ENCODE measurements around the gene XPNPEP1.

The XPNPEP1 gene

DNA sequence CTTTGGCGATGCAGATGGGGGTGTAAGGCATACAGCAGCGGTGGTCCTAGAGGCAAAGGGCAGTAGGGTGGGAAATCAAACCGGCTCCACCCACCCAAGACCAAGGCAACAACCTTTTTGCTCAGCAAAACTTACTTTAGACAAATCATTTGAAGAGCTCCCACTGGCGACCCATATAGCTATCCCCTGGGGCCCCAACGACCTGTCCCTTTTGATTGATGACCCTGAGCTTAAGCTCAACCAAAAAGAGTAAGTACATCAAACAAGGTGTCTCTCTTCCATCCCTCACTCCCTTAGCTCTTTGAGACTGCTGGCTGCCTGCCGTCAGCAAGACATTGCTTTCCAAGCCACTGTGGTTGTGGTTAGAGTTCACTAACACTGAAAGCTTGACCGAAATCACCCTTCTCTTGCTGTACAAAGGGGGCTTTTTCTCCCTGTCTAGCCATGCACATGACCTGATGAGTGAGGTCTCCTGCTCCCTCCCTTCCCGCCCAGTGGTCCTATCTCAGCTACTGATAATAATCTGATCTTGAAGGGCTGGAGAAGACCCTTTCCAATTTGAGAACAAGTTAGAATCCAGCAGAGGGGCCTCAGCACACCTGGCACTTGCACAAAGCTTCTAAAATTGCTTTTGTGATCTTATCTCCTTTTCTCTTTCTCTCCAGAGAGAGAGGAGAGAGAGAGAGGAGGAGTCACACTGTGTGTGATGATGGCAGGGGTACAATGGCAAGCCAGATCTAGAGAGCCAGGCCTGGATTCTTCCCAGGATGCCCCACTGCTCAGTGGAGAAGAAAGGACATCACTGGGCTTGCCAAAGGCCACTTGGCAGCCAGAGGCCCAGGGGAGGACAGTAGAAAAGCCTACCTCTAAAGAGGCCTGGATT, 42.2 kb downstream of the XPNPEP1 start:
- peaks cover 31% of the 10 kb centered on the region for H3K36me3 ChIP-seq (ENCODE audit: control insufficient read depth, insufficient read depth, low read length)
- H3K27me3 ChIP-seq (ENCODE audit: control insufficient read depth, insufficient read depth, low read length) = no peaks in the 10 kb centered on the region
- H3K4me1 ChIP-seq (ENCODE audit: control insufficient read depth, insufficient read depth, low read length) = peaks cover 12% of the 10 kb centered on the region
- no peak overlapping the region for H3K9ac ChIP-seq (ENCODE audit: low read length)
- no peak overlapping the region for H3K4me3 ChIP-seq (ENCODE audit: low read length)
- H3K27ac ChIP-seq (ENCODE audit: low read depth, low read length) = no peak overlapping the region

- Histone ChIP-seq H3K4me1 (ENCODE audit: control insufficient read depth, insufficient read depth, low read length) (peaks cover 14% of the 10 kb centered on the region), H3K27me3 (ENCODE audit: control insufficient read depth, insufficient read depth, low read length) (no peaks in the 10 kb centered on the region), H3K27ac (ENCODE audit: low read depth, low read length) (no peak overlapping the region), H3K4me3 (ENCODE audit: low read length) (no peak overlapping the region), H3K36me3 (ENCODE audit: control insufficient read depth, insufficient read depth, low read length) (peaks cover 30% of the 10 kb centered on the region), H3K9ac (ENCODE audit: low read length) (no peak overlapping the region)
Observed at GRCh38 chr10:109877546-109877945, 45.8 kb downstream of the XPNPEP1 start.

GRCh38 chr10:109875828-109876821, 47.2 kb downstream of the XPNPEP1 start:
- Histone ChIP-seq H3K27ac (ENCODE audit: low read depth, low read length) (peak overlapping the region; percentile 52), H3K9ac (ENCODE audit: low read length) (no peak overlapping the region), H3K4me3 (ENCODE audit: low read length) (no peak overlapping the region), H3K27me3 (ENCODE audit: control insufficient read depth, insufficient read depth, low read length) (no peaks in the 10 kb centered on the region), H3K4me1 (ENCODE audit: control insufficient read depth, insufficient read depth, low read length) (peaks cover 14% of the 10 kb centered on the region), H3K36me3 (ENCODE audit: control insufficient read depth, insufficient read depth, low read length) (peaks cover 27% of the 10 kb centered on the region)

DNA sequence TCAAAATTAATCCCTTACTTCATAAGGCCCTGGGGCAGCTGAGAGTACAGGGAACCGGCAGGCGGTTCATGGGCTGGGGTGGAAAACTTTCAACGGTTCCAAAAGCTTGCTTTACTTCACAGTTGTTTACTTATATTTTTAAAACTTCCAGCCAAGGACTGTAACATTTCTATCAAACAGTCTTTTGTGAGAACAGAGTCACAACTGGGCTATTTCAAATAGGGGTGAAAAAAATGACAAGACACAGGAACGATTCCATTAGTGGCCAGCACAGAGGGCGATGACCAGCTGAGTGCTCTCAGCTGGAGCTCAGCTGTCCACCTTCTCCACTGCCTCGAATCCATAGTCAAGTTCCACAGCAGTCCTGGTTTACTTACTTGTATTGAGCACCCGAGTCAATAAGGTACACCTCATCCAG, 48.2 kb downstream of the XPNPEP1 start:
- H3K4me1 ChIP-seq (ENCODE audit: control insufficient read depth, insufficient read depth, low read length) = peaks cover 14% of the 10 kb centered on the region
- no peak overlapping the region for H3K4me3 ChIP-seq (ENCODE audit: low read length)
- H3K27me3 ChIP-seq (ENCODE audit: control insufficient read depth, insufficient read depth, low read length) = no peaks in the 10 kb centered on the region
- H3K36me3 ChIP-seq (ENCODE audit: control insufficient read depth, insufficient read depth, low read length) = peaks cover 23% of the 10 kb centered on the region
- H3K9ac ChIP-seq (ENCODE audit: low read length) = no peak overlapping the region
- peak overlapping the region; percentile 27 for H3K27ac ChIP-seq (ENCODE audit: low read depth, low read length)

DNA sequence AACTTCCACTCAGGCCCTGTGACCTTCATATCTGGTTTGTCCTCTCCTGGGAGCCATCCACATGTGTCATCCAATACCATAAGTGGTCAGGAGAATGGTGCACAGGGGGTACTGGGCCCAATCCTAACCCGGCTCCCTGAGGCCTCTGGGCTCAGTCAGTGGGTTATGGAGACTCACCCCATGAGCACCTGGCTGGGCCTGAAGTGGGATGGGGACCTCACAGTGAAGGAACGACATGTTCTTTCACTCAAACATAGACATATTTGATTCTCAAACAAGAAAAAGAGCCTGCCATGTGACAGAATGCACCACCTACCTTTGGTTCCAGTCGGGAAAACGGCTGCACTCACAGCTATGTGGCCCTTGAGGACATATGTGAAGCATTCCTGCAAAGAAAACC, 51.8 kb downstream of the XPNPEP1 start:
- Histone ChIP-seq H3K36me3 (ENCODE audit: control insufficient read depth, insufficient read depth, low read length) (peaks cover 22% of the 10 kb centered on the region), H3K4me3 (ENCODE audit: low read length) (no peak overlapping the region)

GRCh38 chr10:109866995-109867635, 56.2 kb downstream of the XPNPEP1 start:
- H3K27ac ChIP-seq (ENCODE audit: low read depth, low read length) = no peak overlapping the region
- peaks cover 32% of the 10 kb centered on the region for H3K36me3 ChIP-seq (ENCODE audit: control insufficient read depth, insufficient read depth, low read length)
- no peak overlapping the region for H3K9ac ChIP-seq (ENCODE audit: low read length)

More for the DNA sequence above, 51.8 kb downstream of the XPNPEP1 start:
- H3K4me1 ChIP-seq (ENCODE audit: control insufficient read depth, insufficient read depth, low read length) = peaks cover 11% of the 10 kb centered on the region
- no peak overlapping the region for H3K27ac ChIP-seq (ENCODE audit: low read depth, low read length)
- H3K27me3 ChIP-seq (ENCODE audit: control insufficient read depth, insufficient read depth, low read length) = no peaks in the 10 kb centered on the region
- no peak overlapping the region for H3K9ac ChIP-seq (ENCODE audit: low read length)

GRCh38 chr10:109866168-109866994, 56.9 kb downstream of the XPNPEP1 start:
- Histone ChIP-seq H3K9ac (ENCODE audit: low read length) (no peak overlapping the region), H3K4me1 (ENCODE audit: control insufficient read depth, insufficient read depth, low read length) (no peaks in the 10 kb centered on the region), H3K36me3 (ENCODE audit: control insufficient read depth, insufficient read depth, low read length) (peaks cover 29% of the 10 kb centered on the region)

More at GRCh38 chr10:109866995-109867635, 56.2 kb downstream of the XPNPEP1 start:
- Histone ChIP-seq H3K27me3 (ENCODE audit: control insufficient read depth, insufficient read depth, low read length) (no peaks in the 10 kb centered on the region), H3K4me3 (ENCODE audit: low read length) (no peak overlapping the region), H3K4me1 (ENCODE audit: control insufficient read depth, insufficient read depth, low read length) (no peaks in the 10 kb centered on the region)

GRCh38 chr10:109863775-109864174, 59.5 kb downstream of the XPNPEP1 start:
- no peak overlapping the region for H3K4me3 ChIP-seq (ENCODE audit: low read length)
- H3K4me1 ChIP-seq (ENCODE audit: control insufficient read depth, insufficient read depth, low read length) = no peaks in the 10 kb centered on the region
- H3K27ac ChIP-seq (ENCODE audit: low read depth, low read length) = no peak overlapping the region
- H3K9ac ChIP-seq (ENCODE audit: low read length) = no peak overlapping the region
- H3K27me3 ChIP-seq (ENCODE audit: control insufficient read depth, insufficient read depth, low read length) = no peaks in the 10 kb centered on the region
- H3K36me3 ChIP-seq (ENCODE audit: control insufficient read depth, insufficient read depth, low read length) = peaks cover 28% of the 10 kb centered on the region

More at GRCh38 chr10:109866168-109866994, 56.9 kb downstream of the XPNPEP1 start:
- Histone ChIP-seq H3K27ac (ENCODE audit: low read depth, low read length) (no peak overlapping the region), H3K27me3 (ENCODE audit: control insufficient read depth, insufficient read depth, low read length) (no peaks in the 10 kb centered on the region), H3K4me3 (ENCODE audit: low read length) (no peak overlapping the region)

GRCh38 chr10:109862738-109863137, 60.6 kb downstream of the XPNPEP1 start:
- Histone ChIP-seq H3K4me1 (ENCODE audit: control insufficient read depth, insufficient read depth, low read length) (no peaks in the 10 kb centered on the region), H3K36me3 (ENCODE audit: control insufficient read depth, insufficient read depth, low read length) (peaks cover 21% of the 10 kb centered on the region), H3K27me3 (ENCODE audit: control insufficient read depth, insufficient read depth, low read length) (no peaks in the 10 kb centered on the region), H3K27ac (ENCODE audit: low read depth, low read length) (no peak overlapping the region), H3K9ac (ENCODE audit: low read length) (no peak overlapping the region), H3K4me3 (ENCODE audit: low read length) (no peak overlapping the region)

- Histone ChIP-seq H3K27ac (ENCODE audit: low read depth, low read length) (no peak overlapping the region), H3K36me3 (ENCODE audit: control insufficient read depth, insufficient read depth, low read length) (peaks cover 14% of the 10 kb centered on the region)
Observed at GRCh38 chr10:109862041-109862440, 61.3 kb downstream of the XPNPEP1 start.

DNA sequence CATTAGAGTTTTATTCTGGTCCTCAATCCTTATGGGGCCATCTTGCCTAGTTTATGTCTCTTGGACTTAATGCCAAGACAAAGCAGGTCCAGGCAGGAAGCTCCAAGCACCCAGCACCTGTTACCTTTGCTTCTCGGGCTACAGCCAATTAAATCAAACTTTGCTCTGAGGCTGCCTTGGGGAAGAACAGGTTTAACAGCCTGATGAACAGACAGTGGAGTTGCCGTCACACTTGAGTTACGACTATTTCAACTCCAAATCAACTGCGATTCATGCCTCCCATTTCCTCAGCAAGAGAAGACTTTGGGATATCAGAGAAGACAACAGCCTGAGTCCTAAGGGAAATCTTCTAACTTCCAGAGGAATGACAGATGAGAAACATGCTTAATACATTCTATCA, 62.2 kb downstream of the XPNPEP1 start:
- Histone ChIP-seq H3K4me1 (ENCODE audit: control insufficient read depth, insufficient read depth, low read length) (no peaks in the 10 kb centered on the region), H3K27ac (ENCODE audit: low read depth, low read length) (no peak overlapping the region), H3K36me3 (ENCODE audit: control insufficient read depth, insufficient read depth, low read length) (peaks cover 11% of the 10 kb centered on the region), H3K9ac (ENCODE audit: low read length) (no peak overlapping the region), H3K4me3 (ENCODE audit: low read length) (no peak overlapping the region), H3K27me3 (ENCODE audit: control insufficient read depth, insufficient read depth, low read length) (no peaks in the 10 kb centered on the region)

More at GRCh38 chr10:109862041-109862440, 61.3 kb downstream of the XPNPEP1 start:
- Histone ChIP-seq H3K4me1 (ENCODE audit: control insufficient read depth, insufficient read depth, low read length) (no peaks in the 10 kb centered on the region), H3K9ac (ENCODE audit: low read length) (no peak overlapping the region), H3K4me3 (ENCODE audit: low read length) (no peak overlapping the region), H3K27me3 (ENCODE audit: control insufficient read depth, insufficient read depth, low read length) (no peaks in the 10 kb centered on the region)

All from rectal smooth muscle tissue (tissue), 1 donor.